HepG2 (cell line): Measurements from ENCODE around the gene PXMP4. TPM values are rescaled to one million over a fixed set of nuclear protein-coding genes. Genes with fewer than 3 reads are reported as not detected.

Experiments
- AGO2 ChIP-seq: fragments of 200-400 bp; formaldehyde crosslinking; optimal IDR thresholded peaks from 2 replicates; pipeline ENCODE3; 2017; ENCODE audit warnings: mild to moderate bottlenecking, low read depth, low read length, moderate library complexity
- ARID2 ChIP-seq: sonication (generic); formaldehyde crosslinking; IDR thresholded peaks from 2 replicates; pipeline ENCODE4 v1.8.1; 2022; ENCODE audit warnings: mild to moderate bottlenecking, missing genetic modification reagents, borderline replicate concordance
- CAMTA2 ChIP-seq: sonication (generic); formaldehyde crosslinking; IDR thresholded peaks from 2 replicates; pipeline ENCODE4 v1.4.0; 2020; ENCODE audit warnings: mild to moderate bottlenecking, missing genetic modification reagents, borderline replicate concordance
- HMG20A ChIP-seq: IDR thresholded peaks from 2 replicates; pipeline ENCODE4 v1.6.1; 2016; ENCODE audit warnings: borderline replicate concordance
- HNRNPL ChIP-seq: fragments of 200-400 bp; formaldehyde crosslinking; IDR thresholded peaks from 2 replicates; pipeline ENCODE4 v1.6.1; 2017; ENCODE audit warnings: mild to moderate bottlenecking, low read depth, low read length
- MYNN ChIP-seq: sonication (generic); formaldehyde crosslinking; IDR thresholded peaks from 2 replicates; pipeline ENCODE4 v1.4.0; 2020; ENCODE audit warnings: mild to moderate bottlenecking, low read depth, missing genetic modification reagents
- RNF2 ChIP-seq: fragments of 450-650 bp; conservative IDR thresholded peaks from 2 replicates; pipeline ENCODE4 v1.6.1; 2016; ENCODE audit warnings: low read depth
- SMYD3 ChIP-seq: sonication (generic); formaldehyde crosslinking; IDR thresholded peaks from 2 replicates; pipeline ENCODE4 v1.8.1; 2023; ENCODE audit warnings: mild to moderate bottlenecking, missing genetic modification reagents
- TAF1 ChIP-seq: sonication (generic); formaldehyde crosslinking; IDR thresholded peaks from 2 replicates; pipeline ENCODE4 v1.4.0; 2020; ENCODE audit warnings: missing genetic modification reagents
- ZEB1 ChIP-seq: IDR thresholded peaks from 2 replicates; pipeline ENCODE4 v1.6.1; 2012; ENCODE audit warnings: mild to moderate bottlenecking, low read depth, inconsistent platforms; ENCODE audit not compliant: insufficient replicate concordance
- ZNF430 ChIP-seq: sonication (generic); formaldehyde crosslinking; IDR thresholded peaks from 2 replicates; pipeline ENCODE4 v1.9.0; 2021; ENCODE audit warnings: mild to moderate bottlenecking, missing genetic modification reagents
- ZNF513 ChIP-seq: sonication (generic); formaldehyde crosslinking; conservative IDR thresholded peaks from 2 replicates; pipeline ENCODE4 v1.5.0; 2020; ENCODE audit warnings: missing genetic modification reagents
- ZNF567 ChIP-seq: sonication (generic); formaldehyde crosslinking; IDR thresholded peaks from 2 replicates; pipeline ENCODE4 v1.8.1; 2023; ENCODE audit warnings: mild to moderate bottlenecking, missing genetic modification reagents, borderline replicate concordance
- ZNF572 ChIP-seq: sonication (generic); formaldehyde crosslinking; IDR thresholded peaks from 2 replicates; pipeline ENCODE4 v1.5.1; 2020; ENCODE audit warnings: mild to moderate bottlenecking, missing genetic modification reagents
- ZNF629 ChIP-seq: sonication (generic); formaldehyde crosslinking; conservative IDR thresholded peaks from 2 replicates; pipeline ENCODE4 v1.5.0; 2020; ENCODE audit warnings: missing genetic modification reagents
- ZNF768 ChIP-seq: sonication (generic); formaldehyde crosslinking; IDR thresholded peaks from 2 replicates; pipeline ENCODE4 v1.4.0; 2020; ENCODE audit warnings: missing genetic modification reagents
- ZSCAN22 ChIP-seq: sonication (generic); formaldehyde crosslinking; IDR thresholded peaks from 2 replicates; pipeline ENCODE4 v1.4.0; 2020; ENCODE audit warnings: mild to moderate bottlenecking, missing genetic modification reagents
- polyA plus RNA-seq, 8 experiments: library from polyadenylated mRNA; depleted of rRNA in 3 of 8; stranded (reverse) in 7 of 8; unstranded in 1 of 8; fragments of >200 nt; fragmentation: Illumina TruSeq in 4 of 8; extraction: Trizol in 4 of 8; gene quantifications; 2 replicates each; pipeline versions ENCODE4 v1.2.1 to v1.2.3, GENCODE V29; 2011 to 2016; ENCODE audit warnings: low read depth in 4 of 8, missing spikeins in 1 of 8, mixed read lengths in 1 of 8; ENCODE audit not compliant: insufficient read depth in 1 of 8
- total RNA-seq, 5 experiments: library from RNA; depleted of rRNA; stranded (reverse); fragments of >200 nt; fragmentation: Illumina TruSeq; extraction: Trizol; gene quantifications; 2 replicates each; pipeline ENCODE4 v1.2.3, GENCODE V29; 2016; ENCODE audit warnings: low read depth in 1 of 5
- TF ChIP-seq, protein P1 (sequence below): sonication (generic); formaldehyde crosslinking; IDR thresholded peaks from 2 replicates; pipeline ENCODE4 v1.9.0; 2021; ENCODE audit warnings: missing genetic modification reagents, borderline replicate concordance
- TF ChIP-seq, protein P2 (sequence below): sonication (generic); formaldehyde crosslinking; IDR thresholded peaks from 2 replicates; pipeline ENCODE4 v1.5.0; 2020; ENCODE audit warnings: missing genetic modification reagents

The PXMP4 gene
- total and polyA plus RNA-seq, 2 of the 13 experiments (the other 11 are each of a cell fraction or from before 2014, with no cell fraction given): not detected

DNA sequence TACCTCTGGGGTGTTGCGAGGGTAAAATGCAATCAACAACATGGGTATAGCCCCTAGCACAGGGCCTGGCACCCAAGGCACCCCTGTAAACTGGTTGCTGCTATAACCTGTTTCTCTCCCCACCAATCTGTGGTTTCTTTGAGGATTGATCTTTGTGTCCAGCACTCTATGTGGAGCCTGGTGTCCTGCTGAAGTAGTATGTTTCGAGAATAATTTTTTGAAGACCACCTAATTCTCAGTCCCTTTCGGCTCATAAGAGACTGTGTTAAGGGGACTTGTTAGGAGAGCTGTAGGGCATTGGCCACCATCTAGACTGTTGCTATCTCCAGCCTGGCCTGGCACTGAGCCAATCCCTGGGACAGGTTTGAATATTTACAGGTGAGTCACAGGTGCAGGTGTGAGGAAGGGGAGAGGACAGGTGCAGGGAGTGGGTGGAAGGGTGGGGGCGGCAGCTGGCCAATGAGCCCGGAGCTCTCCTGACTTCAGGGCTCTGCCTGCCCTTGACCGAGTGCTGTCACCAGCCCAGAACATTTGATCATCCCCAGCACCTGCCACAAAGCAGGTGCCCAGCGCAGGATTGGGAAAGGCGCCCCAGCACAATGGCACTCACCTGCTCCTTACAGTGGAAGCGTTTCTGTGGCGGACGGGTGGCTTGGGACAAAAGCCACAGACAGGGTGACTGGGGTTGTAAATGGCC, 66.1 kb downstream of the PXMP4 start (continued):
- TF ChIP-seq AGO2 (peak; percentile 88), TAF1 (0 out of 2 replicates have a peak, but pooled peaks have one; percentile 27), ZNF629 (CRISPR knock-in tag) (no peak), CAMTA2 (CRISPR knock-in tag) (no peak), MYNN (CRISPR knock-in tag) (no peak), HNRNPL (0 out of 2 replicates have a peak, but pooled peaks have one; percentile 21), ARID2 (peak; percentile 70), ZNF430 (no peak), ZNF572 (CRISPR knock-in tag) (0 out of 2 replicates have a peak, but pooled peaks have one; percentile 17), HMG20A (no peak), ZEB1 (peak; percentile 85), RNF2 (no peak), ZNF567 (CRISPR knock-in tag) (0 out of 2 replicates have a peak, but pooled peaks have one; percentile 38), ZNF768 (CRISPR knock-in tag) (peak; percentile 34; the same call in 1 of the 2 replicates), ZNF513 (CRISPR knock-in tag) (0 out of 2 replicates have a peak, but pooled peaks have one; percentile 44), ZSCAN22 (CRISPR knock-in tag) (no peak), SMYD3 (CRISPR knock-in tag) (peak; percentile 46; the same call in 1 of the 2 replicates)
- TF ChIP-seq, protein P1, sequence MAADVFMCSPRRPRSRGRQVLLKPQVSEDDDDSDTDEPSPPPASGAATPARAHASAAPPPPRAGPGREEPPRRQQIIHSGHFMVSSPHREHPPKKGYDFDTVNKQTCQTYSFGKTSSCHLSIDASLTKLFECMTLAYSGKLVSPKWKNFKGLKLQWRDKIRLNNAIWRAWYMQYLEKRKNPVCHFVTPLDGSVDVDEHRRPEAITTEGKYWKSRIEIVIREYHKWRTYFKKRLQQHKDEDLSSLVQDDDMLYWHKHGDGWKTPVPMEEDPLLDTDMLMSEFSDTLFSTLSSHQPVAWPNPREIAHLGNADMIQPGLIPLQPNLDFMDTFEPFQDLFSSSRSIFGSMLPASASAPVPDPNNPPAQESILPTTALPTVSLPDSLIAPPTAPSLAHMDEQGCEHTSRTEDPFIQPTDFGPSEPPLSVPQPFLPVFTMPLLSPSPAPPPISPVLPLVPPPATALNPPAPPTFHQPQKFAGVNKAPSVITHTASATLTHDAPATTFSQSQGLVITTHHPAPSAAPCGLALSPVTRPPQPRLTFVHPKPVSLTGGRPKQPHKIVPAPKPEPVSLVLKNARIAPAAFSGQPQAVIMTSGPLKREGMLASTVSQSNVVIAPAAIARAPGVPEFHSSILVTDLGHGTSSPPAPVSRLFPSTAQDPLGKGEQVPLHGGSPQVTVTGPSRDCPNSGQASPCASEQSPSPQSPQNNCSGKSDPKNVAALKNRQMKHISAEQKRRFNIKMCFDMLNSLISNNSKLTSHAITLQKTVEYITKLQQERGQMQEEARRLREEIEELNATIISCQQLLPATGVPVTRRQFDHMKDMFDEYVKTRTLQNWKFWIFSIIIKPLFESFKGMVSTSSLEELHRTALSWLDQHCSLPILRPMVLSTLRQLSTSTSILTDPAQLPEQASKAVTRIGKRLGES (CRISPR knock-in tag): 0 out of 2 replicates have a peak, but pooled peaks have one; percentile 21
- TF ChIP-seq, protein P2, sequence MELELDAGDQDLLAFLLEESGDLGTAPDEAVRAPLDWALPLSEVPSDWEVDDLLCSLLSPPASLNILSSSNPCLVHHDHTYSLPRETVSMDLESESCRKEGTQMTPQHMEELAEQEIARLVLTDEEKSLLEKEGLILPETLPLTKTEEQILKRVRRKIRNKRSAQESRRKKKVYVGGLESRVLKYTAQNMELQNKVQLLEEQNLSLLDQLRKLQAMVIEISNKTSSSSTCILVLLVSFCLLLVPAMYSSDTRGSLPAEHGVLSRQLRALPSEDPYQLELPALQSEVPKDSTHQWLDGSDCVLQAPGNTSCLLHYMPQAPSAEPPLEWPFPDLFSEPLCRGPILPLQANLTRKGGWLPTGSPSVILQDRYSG: 0 out of 2 replicates have a peak, but pooled peaks have one; percentile 16
- TF ChIP-seq, all 625 proteins: peak for 45
